Heart left ventricle (tissue), 16 donors: ENCODE data around the gene KIF1C. TPM values are rescaled to one million over a fixed set of nuclear protein-coding genes. Genes with fewer than 3 reads are reported as not detected.

Source experiments
- ATAC-seq, 4 donors: fragments of 200-7000 bp; cut with Tn5 transposase; one replicate each; pipeline ENCODE4 v1.9.1; 2020 to 2022; ENCODE audit warnings: moderate library complexity in 4 of 4, mild to moderate bottlenecking in 3 of 4, moderate number of reproducible peaks in 1 of 4
- DNase-seq, 5 donors: peaks; one replicate each; pipeline ENCODE4 v3.0.0-alpha.2; 2020
- H3K27ac ChIP-seq, 12 donors: fragments of 200-600 bp; sonication (generic) in 4 of 12; one replicate each; pipeline versions ENCODE4 v1.5.0 to v1.8.0; 2016 to 2022; ENCODE audit warnings: mild to moderate bottlenecking in 2 of 12
- H3K27me3 ChIP-seq, 9 donors: fragments of 200-600 bp; sonication (generic) in 2 of 9; one replicate each; pipeline versions ENCODE4 v1.5.1 to v1.8.0; 2016 to 2022; ENCODE audit warnings: mild to moderate bottlenecking in 3 of 9
- H3K36me3 ChIP-seq, 9 donors: fragments of 200-600 bp; sonication (generic) in 2 of 9; one replicate each; pipeline versions ENCODE4 v1.5.0 to v1.8.0; 2018 to 2022; ENCODE audit warnings: mild to moderate bottlenecking in 2 of 9
- H3K4me1 ChIP-seq, 12 donors: fragments of 200-600 bp; sonication (generic) in 4 of 12; one replicate each; pipeline versions ENCODE4 v1.5.0 to v1.8.0; 2016 to 2022; ENCODE audit warnings: mild to moderate bottlenecking in 3 of 12
- H3K4me3 ChIP-seq, 12 donors: fragments of 200-600 bp; sonication (generic) in 4 of 12; one replicate each; pipeline versions ENCODE4 v1.5.0 to v1.8.0; 2017 to 2022; ENCODE audit warnings: mild to moderate bottlenecking in 9 of 12, moderate library complexity in 4 of 12
- H3K9me3 ChIP-seq, 12 donors: fragments of 200-600 bp; sonication (generic) in 4 of 12; one replicate each; pipeline versions ENCODE4 v1.5.0 to v1.8.0; 2016 to 2022; ENCODE audit warnings: mild to moderate bottlenecking in 1 of 12
- POLR2A ChIP-seq, 2 donors: fragments of 450-650 bp; IDR thresholded peaks; one replicate each; pipeline ENCODE4 v1.6.1; 2017; ENCODE audit warnings: antibody characterized with exemption in 2 of 2, mild to moderate bottlenecking in 2 of 2, moderate library complexity in 2 of 2
- WGBS, 4 donors: extraction: QIAGEN DNeasy Blood & Tissue Kit in 2 of 4; methylation state at CpG; one replicate each; pipeline versions ENCODE4 v1.1.5 to v1.1.7; 2013 to 2018; 5-methylcytosine and 5-hydroxymethylcytosine counted together
- intact Hi-C, 10 donors: fragments of 100-400 bp; cut with DNase I; formaldehyde crosslinking; loops; one replicate each; pipeline versions ENCODE4 v1.11.1 to v1.14.2; 2022
- polyA plus RNA-seq, 2 donors: library from polyadenylated mRNA; stranded (reverse); fragments of 200-250 nt; gene quantifications; one replicate each; pipeline ENCODE4 v1.2.3, GENCODE V29; 2013
- total RNA-seq, 9 donors: library from RNA; depleted of rRNA in 2 of 9; stranded (reverse); fragments of >200 nt in 2 of 9; fragmentation: NEBNext Ultra II Directional in 3 of 9; extraction: Animal tissue kit (Norgen Biotek cat#: 25700) in 3 of 9; gene quantifications; one replicate each; pipeline versions ENCODE4 v1.1.0 to v1.2.4, GENCODE V29; 2016 to 2023
- TF ChIP-seq, protein P1 (sequence below), 12 donors: fragments of 200-600 bp; sonication (generic) in 4 of 12; IDR thresholded peaks; one replicate each; pipeline versions ENCODE4 v1.5.0 to v1.8.0; 2018 to 2022; ENCODE audit warnings: antibody characterized with exemption in 12 of 12, mild to moderate bottlenecking in 5 of 12
- donor health status: ischemic (EF 13 %, LVEDD 7.1; RV severe dilation, severe dysfunction).
- donor health status: healthy with polysubstance abuse.
- donor health status: DM: no; HTN: yes; CAD: no.
- donor health status: DM: no; HTN: no; CAD: no.
- donor health status: ischemic (EF 25% LVEDD 6.9; RV normal size, moderate dysfunction).
- donor health status: ischemic (EF 25% LVEDD 5.7; RV mildly dilated, moderate dysfunction).
- donor health status: healthy.
- donor health status: DM: yes; HTN: yes; CAD: no.
- donor health status: ischemic (EF 35%, LVEDD 5.7; RV mildly dilated, moderate dysfunction).
- donor health status: nonischemic (EF 11% LVEDD 7.7; RV severe dilation, severe dysfunction).
- donor health status: DM: yes; HTN: yes; CAD: no.
- donor health status: PGD.
- donor health status: ischemic (EF 29% LVEDD 5.4; RV normal size, mild dysfunction).
- donor health status: nonischemic (EF 23%, LVEDD 6.1; RV moderate dilation, normal function).

Gene KIF1C
- total and polyA plus RNA-seq, 11 donors = 210 to 868 (median 526) TPM

DNA sequence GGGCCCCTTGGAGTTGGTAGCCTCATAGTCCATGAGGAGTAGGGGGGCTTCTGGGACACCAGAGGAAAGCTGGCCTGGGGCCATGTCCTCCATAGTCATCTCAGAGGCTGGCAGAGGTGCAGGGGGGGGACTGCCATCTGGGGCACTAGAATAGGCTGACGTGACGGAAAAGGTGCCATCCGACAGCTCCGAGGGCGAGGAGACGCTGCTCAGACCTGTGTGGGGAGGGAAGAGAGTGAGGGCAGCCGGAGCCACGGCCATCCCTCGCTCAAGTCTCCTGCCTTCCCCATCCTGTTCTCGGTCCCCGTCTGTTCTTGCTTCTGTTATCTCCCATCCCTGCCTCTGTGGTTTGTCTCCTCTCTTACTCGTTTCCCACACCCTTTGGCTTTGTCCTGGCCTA lies 25.4 kb upstream of the KIF1C start:
- Histone ChIP-seq H3K36me3 (peaks cover 0 to 81% (median 75%) of the 10 kb centered on the region in 9 donors), H3K27ac (peak overlapping the region in 9 of 12 donors; percentile 29 to 82 (median 61)), H3K4me3 (no peak overlapping the region), H3K4me1 (peaks cover 0 to 54% (median 37%) of the 10 kb centered on the region in 12 donors), H3K27me3 (no peaks in the 10 kb centered on the region), H3K9me3 (no peaks in the 10 kb centered on the region)
- intact Hi-C loops = loop anchor here in 2 of 10 donors (5.0 kb wide), 2 partner anchors 35 to 55 kb away; no protein-coding TSS in a partner anchor
- no peak for ATAC-seq
- DNase-seq = peak in 1 of 5 donors; percentile 39
- WGBS, 4 donors = 81 to 86% (median 83%) methylated on average over 12 of the region's 12 CpGs
- TF ChIP-seq, protein P1, sequence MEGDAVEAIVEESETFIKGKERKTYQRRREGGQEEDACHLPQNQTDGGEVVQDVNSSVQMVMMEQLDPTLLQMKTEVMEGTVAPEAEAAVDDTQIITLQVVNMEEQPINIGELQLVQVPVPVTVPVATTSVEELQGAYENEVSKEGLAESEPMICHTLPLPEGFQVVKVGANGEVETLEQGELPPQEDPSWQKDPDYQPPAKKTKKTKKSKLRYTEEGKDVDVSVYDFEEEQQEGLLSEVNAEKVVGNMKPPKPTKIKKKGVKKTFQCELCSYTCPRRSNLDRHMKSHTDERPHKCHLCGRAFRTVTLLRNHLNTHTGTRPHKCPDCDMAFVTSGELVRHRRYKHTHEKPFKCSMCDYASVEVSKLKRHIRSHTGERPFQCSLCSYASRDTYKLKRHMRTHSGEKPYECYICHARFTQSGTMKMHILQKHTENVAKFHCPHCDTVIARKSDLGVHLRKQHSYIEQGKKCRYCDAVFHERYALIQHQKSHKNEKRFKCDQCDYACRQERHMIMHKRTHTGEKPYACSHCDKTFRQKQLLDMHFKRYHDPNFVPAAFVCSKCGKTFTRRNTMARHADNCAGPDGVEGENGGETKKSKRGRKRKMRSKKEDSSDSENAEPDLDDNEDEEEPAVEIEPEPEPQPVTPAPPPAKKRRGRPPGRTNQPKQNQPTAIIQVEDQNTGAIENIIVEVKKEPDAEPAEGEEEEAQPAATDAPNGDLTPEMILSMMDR (IDR thresholded peaks at IDR 0.05) = no peak
- no peak for TF ChIP-seq POLR2A (IDR thresholded peaks at IDR 0.05)

DNA sequence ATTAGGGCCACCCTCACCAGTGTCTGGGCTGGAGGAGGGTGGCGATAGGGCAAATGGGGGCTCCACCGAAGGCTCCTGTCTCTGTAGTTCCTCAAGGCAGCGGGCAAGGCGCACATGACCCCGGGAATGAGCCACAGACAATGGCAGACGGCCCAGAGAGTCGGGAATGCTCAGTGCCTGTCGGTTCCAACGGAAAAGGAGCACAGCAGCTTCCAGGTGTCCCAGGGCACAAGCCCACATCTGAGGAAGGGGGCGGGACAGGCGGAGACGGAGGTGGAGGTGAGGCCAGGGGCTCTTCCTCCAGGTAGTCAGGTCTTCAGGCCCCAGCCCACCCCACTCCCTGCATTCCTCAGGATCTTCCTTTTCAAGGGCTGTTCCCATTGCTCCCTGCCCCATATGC lies 25.0 kb upstream of the KIF1C start:
- peaks cover 0 to 54% (median 37%) of the 10 kb centered on the region in 12 donors for H3K4me1 ChIP-seq
- 64 to 77% (median 69%) methylated on average over 12 of the region's 12 CpGs for WGBS, 4 donors
- H3K9me3 ChIP-seq = no peaks in the 10 kb centered on the region
- peak in 1 of 5 donors; percentile 21 for DNase-seq
- intact Hi-C loops = loop anchor here in 2 of 10 donors (5.0 kb wide), 2 partner anchors 35 to 55 kb away; no protein-coding TSS in a partner anchor
- ATAC-seq = no peak
- peak overlapping the region in 10 of 12 donors; percentile 29 to 82 (median 58) for H3K27ac ChIP-seq
- TF ChIP-seq, protein P1 (IDR thresholded peaks at IDR 0.05) = no peak
- no peak for TF ChIP-seq POLR2A (IDR thresholded peaks at IDR 0.05)
- H3K27me3 ChIP-seq = no peaks in the 10 kb centered on the region
- H3K36me3 ChIP-seq = peaks cover 0 to 85% (median 79%) of the 10 kb centered on the region in 9 donors
- no peak overlapping the region for H3K4me3 ChIP-seq

DNA sequence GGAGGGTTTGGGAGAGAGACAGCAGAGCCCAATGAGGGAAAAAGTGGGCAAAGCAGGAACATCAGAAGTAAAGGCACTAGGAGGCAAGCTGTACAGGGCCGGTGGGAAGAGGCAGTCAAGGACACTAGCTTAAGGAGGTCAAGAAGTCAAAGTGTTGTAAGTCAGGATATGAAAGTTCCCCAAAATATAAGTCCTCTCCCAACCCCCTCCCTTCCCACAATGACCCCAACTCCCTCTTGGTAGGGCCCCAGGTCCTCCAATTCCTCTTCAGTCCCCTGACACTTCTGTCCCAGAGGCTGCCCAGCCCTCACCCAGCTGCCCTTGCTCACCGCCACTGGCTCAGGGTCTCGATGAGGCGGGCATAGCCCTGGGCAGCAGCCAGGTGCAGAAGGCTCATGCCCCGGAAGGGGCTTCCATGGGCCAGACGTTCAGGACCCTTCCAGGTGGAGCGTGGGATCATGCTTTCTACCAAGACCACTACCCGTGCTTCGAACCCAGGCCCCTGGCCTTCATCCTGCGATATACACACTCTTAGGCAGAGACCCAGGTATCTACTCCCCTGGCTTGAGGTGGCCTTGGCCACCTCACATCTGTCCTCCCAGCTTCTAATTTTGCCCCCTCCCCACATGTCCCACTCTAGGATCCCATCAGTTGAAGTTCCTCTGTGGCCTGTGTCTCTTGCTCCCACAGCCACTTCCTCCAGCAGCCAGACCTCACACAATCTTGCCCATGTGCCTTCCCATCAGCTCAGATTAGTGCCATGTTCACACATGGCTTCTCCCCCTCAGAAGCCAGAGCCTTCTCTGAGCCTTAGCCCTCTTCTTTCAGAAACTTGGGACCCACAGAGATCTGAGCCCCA lies 24.3 kb upstream of the KIF1C start:
- Histone ChIP-seq H3K4me3 (no peak overlapping the region), H3K36me3 (peaks cover 0 to 92% (median 86%) of the 10 kb centered on the region in 9 donors), H3K27ac (peak overlapping the region in 11 of 12 donors; percentile 47 to 82 (median 68)), H3K9me3 (no peaks in the 10 kb centered on the region), H3K27me3 (no peaks in the 10 kb centered on the region), H3K4me1 (peaks cover 0 to 51% (median 31%) of the 10 kb centered on the region in 12 donors)
- ATAC-seq (peak in 1 of 4 donors; percentile 2), DNase-seq (no peak)
- 82 to 88% (median 85%) methylated on average over 10 of the region's 10 CpGs for WGBS, 4 donors
- intact Hi-C loops = loop anchor here in 2 of 10 donors (5.0 kb wide), 2 partner anchors 36 to 56 kb away; no protein-coding TSS in a partner anchor
- TF ChIP-seq, protein P1 (IDR thresholded peaks at IDR 0.05) = no peak
- TF ChIP-seq POLR2A (IDR thresholded peaks at IDR 0.05) = no peak

DNA sequence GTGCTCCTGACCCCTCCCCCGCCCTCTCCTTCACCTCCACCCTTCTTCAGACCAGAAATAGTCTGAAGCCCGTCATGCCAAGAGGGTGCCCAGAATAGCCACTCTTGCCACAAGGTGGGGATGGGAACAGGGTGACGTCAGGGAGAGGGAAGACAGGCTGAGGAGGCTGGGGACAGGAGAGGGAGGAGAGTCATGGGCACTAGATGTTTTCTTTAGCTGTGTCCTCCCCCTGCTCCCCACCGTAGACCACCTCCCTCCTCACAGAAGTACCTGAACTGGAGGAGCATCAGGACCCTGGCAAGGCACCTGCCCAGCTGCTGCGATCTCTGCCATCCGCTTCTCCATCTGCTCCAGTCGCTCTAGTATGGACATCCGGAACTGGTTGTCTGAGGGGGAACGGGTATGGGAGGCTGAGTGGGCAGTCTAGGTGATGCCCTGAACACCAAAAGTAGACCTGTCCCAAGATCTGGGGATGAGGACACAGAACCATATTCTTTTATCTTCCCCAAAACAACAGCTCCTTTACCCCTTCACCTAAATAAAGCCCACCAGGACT lies 23.6 kb upstream of the KIF1C start:
- peak overlapping the region in 11 of 12 donors; percentile 47 to 82 (median 68) for H3K27ac ChIP-seq
- no peaks in the 10 kb centered on the region for H3K27me3 ChIP-seq
- ATAC-seq = peak; percentile 80 to 87 (median 84)
- TF ChIP-seq, protein P1 (IDR thresholded peaks at IDR 0.05) = no peak
- peak in 1 of 2 donors; percentile 42 for TF ChIP-seq POLR2A (IDR thresholded peaks at IDR 0.05)
- peak in 4 of 5 donors; percentile 63 to 89 (median 74) for DNase-seq
- WGBS, 4 donors = 58 to 77% (median 61%) methylated on average over 9 of the region's 9 CpGs
- intact Hi-C loops = loop anchor here in 2 of 10 donors (5.0 kb wide), 2 partner anchors 37 to 57 kb away; no protein-coding TSS in a partner anchor
- H3K4me3 ChIP-seq = no peak overlapping the region
- peaks cover 0 to 50% (median 24%) of the 10 kb centered on the region in 12 donors for H3K4me1 ChIP-seq
- peaks cover 0 to 98% (median 93%) of the 10 kb centered on the region in 9 donors for H3K36me3 ChIP-seq
- H3K9me3 ChIP-seq = no peaks in the 10 kb centered on the region
